GM12891 (cell line): ENCODE measurements around the gene SIRT2.

ENCODE experiments used
- PAX5 ChIP-seq: IDR thresholded peaks from 2 replicates; pipeline ENCODE4 v1.6.1; 2011; ENCODE audit warnings: low read length, moderate library complexity, mild to moderate bottlenecking; ENCODE audit not compliant: insufficient read depth, severe bottlenecking
- POLR2A ChIP-seq: IDR thresholded peaks from 2 replicates; pipeline ENCODE4 v1.6.1; 2011; ENCODE audit warnings: low read depth, low read length, control low read depth
- POLR2AphosphoS5 ChIP-seq: IDR thresholded peaks from 2 replicates; pipeline ENCODE4 v1.6.1; 2011; ENCODE audit warnings: low read depth, low read length, control low read depth
- SPI1 ChIP-seq: IDR thresholded peaks from 2 replicates; pipeline ENCODE4 v1.6.1; 2011; ENCODE audit warnings: low read depth, low read length, control low read depth
- TAF1 ChIP-seq: IDR thresholded peaks from 2 replicates; pipeline ENCODE4 v1.6.1; 2011; ENCODE audit warnings: low read depth, low read length, control low read depth

- no peak for TF ChIP-seq POLR2A
- TF ChIP-seq TAF1, result no peak
- TF ChIP-seq POLR2AphosphoS5, result no peak
- TF ChIP-seq SPI1, result no peak
- TF ChIP-seq PAX5, result no peak
These were observed 45.6 kb upstream of the SIRT2 start for GRCh38 chr19:38944981-38945506.
